ENCODE data around the gene DEXI. TPM values are rescaled to one million over a fixed set of nuclear protein-coding genes. Genes with fewer than 3 reads are reported as not detected.
"Not testable (repeated sequence)": the region's sequence is repeated elsewhere in the genome, so short reads cannot be mapped to it uniquely, and the experiment has no call there.

The DEXI gene
- total RNA-seq, 2 donors from 2014 or later: 29.8 to 51.1 TPM

GRCh38 chr16:10945065-10945787, 3.0 kb upstream of the DEXI start:
- no peak for TF ChIP-seq POLR2A (IDR thresholded peaks at IDR 0.05)
- TF ChIP-seq CTCF (IDR thresholded peaks at IDR 0.05): no peak
- DNase-seq: no peak
- Histone ChIP-seq H3K36me3 (replicated peaks in 1 of 2; ENCODE audit: insufficient read depth in 1 of 2, low read depth in 2 of 2) (no peaks in the 10 kb centered on the region), H3K9me3 (no peaks in the 10 kb centered on the region), H3K4me3 (peak overlapping the region; percentile 95 to 98), H3K27ac (peak overlapping the region in 3 of 4 donors; percentile 62 to 84 (median 77)), H3K27me3 (no peaks in the 10 kb centered on the region), H3K4me1 (peaks cover 69% of the 10 kb centered on the region)
- WGBS, 2 donors: 20 to 23% methylated on average over 14 of the region's 14 CpGs
- intact Hi-C loops (cut with DNase I): no loop called here
- no peak for ATAC-seq

GRCh38 chr16:10944249-10945064, 2.2 kb upstream of the DEXI start, which contains the start of gene CLEC16A:
Gene CLEC16A, plus strand, starts transcription at chr16:10944564. Its CDS starts 154 bp downstream, at chr16:10944718.
- intact Hi-C loops (cut with DNase I): no loop called here

GRCh38 chr16:10943064-10943353, 741 bp upstream of the DEXI start:
- WGBS, 2 donors: 83 to 85% methylated on average over 7 of the region's 7 CpGs
- peak overlapping the region in 2 of 4 donors; percentile 78 to 83 for H3K27ac ChIP-seq
- ATAC-seq (no peak), DNase-seq (no peak)
- TF ChIP-seq CTCF (IDR thresholded peaks at IDR 0.05) (no peak), POLR2A (IDR thresholded peaks at IDR 0.05) (no peak)
- intact Hi-C loops (cut with DNase I): no loop called here
- H3K4me3 ChIP-seq: no peak overlapping the region
- no peaks in the 10 kb centered on the region for H3K36me3 ChIP-seq (replicated peaks in 1 of 2; ENCODE audit: insufficient read depth in 1 of 2, low read depth in 2 of 2)
- no peaks in the 10 kb centered on the region for H3K9me3 ChIP-seq
- H3K27me3 ChIP-seq: no peaks in the 10 kb centered on the region
- H3K4me1 ChIP-seq: peaks cover 77% of the 10 kb centered on the region

More at GRCh38 chr16:10944249-10945064, 2.2 kb upstream of the DEXI start, which contains the start of gene CLEC16A:
- Histone ChIP-seq H3K36me3 (replicated peaks in 1 of 2; ENCODE audit: insufficient read depth in 1 of 2, low read depth in 2 of 2) (no peaks in the 10 kb centered on the region), H3K27ac (peak within 1 kb of the TSS in 3 of 4 donors; percentile 62 to 84 (median 78)), H3K4me3 (peak within 1 kb of the TSS; percentile 95 to 98), H3K27me3 (no peaks in the 10 kb centered on the region), H3K9me3 (no peaks in the 10 kb centered on the region), H3K4me1 (peaks cover 69% of the 10 kb centered on the region)
- TF ChIP-seq POLR2A (IDR thresholded peaks at IDR 0.05): peak; percentile 68 to 83 (median 82)
- TF ChIP-seq CTCF (IDR thresholded peaks at IDR 0.05): peak in 3 of 7 experiments; percentile 12 to 54 (median 16)
- WGBS, 2 donors: 0% methylated on average over 17 to 85 of the region's 86 CpGs
- DNase-seq (peak; percentile 97 to 98 (median 98)), ATAC-seq (peak; percentile 85)

- Histone ChIP-seq H3K27ac (peak overlapping the region; percentile 4 to 83 (median 60)), H3K4me1 (peaks cover 83% of the 10 kb centered on the region), H3K4me3 (peak overlapping the region; percentile 63 to 82)
- intact Hi-C loops (cut with DNase I); H3K27me3 ChIP-seq; DNase-seq; H3K9me3 ChIP-seq; H3K36me3 ChIP-seq (replicated peaks in 1 of 2; ENCODE audit: insufficient read depth in 1 of 2, low read depth in 2 of 2): not testable (repeated sequence)
- 0% methylated on average over 33 of the region's 52 CpGs; no CpG with 5 or more reads in 1 of the 2 donors for WGBS, 2 donors
- ATAC-seq: peak; percentile 13
These were observed 325 bp downstream of the DEXI start for GRCh38 chr16:10941935-10942351.

All from body of pancreas (tissue), 4 donors.